Measurements from ENCODE around the gene MTCH2.

DNA sequence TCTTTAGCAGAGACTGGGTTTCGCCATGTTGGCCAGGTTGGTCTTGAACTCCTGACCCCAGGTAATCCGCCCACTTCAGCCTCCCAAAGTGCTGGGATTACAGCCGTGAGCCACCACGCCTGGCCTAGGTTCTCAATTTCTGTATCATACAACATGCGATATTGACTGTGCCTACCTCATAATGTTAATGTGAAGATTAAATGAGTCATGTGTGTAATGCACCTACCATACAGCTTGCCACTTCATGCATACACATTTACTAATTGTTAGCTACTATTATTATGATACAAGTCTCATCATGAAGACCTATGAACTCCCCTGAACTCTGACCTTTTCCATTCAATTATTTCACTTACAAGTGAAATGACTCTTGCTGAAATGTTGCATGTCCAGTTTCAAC is 47.1 kb upstream of the MTCH2 start:
- no peak for TF ChIP-seq EZH2 (IDR thresholded peaks at IDR 0.05; ENCODE audit: low read length, missing control alignments)
- TF ChIP-seq, protein P1, sequence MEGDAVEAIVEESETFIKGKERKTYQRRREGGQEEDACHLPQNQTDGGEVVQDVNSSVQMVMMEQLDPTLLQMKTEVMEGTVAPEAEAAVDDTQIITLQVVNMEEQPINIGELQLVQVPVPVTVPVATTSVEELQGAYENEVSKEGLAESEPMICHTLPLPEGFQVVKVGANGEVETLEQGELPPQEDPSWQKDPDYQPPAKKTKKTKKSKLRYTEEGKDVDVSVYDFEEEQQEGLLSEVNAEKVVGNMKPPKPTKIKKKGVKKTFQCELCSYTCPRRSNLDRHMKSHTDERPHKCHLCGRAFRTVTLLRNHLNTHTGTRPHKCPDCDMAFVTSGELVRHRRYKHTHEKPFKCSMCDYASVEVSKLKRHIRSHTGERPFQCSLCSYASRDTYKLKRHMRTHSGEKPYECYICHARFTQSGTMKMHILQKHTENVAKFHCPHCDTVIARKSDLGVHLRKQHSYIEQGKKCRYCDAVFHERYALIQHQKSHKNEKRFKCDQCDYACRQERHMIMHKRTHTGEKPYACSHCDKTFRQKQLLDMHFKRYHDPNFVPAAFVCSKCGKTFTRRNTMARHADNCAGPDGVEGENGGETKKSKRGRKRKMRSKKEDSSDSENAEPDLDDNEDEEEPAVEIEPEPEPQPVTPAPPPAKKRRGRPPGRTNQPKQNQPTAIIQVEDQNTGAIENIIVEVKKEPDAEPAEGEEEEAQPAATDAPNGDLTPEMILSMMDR (conservative IDR thresholded peaks at IDR 0.05 in 1 of 2, IDR thresholded peaks at IDR 0.05 in 1 of 2; ENCODE audit: low read depth in 1 of 2, low read length in 2 of 2) = no peak
